GM19351 (cell line): ENCODE results near the gene SV2A.

Experiments
- ATAC-seq: cut with Tn5 transposase; IDR thresholded peaks from one replicate; pipeline ENCODE4 v1.9.1; 2021; ENCODE audit warnings: mild to moderate bottlenecking, moderate library complexity; ENCODE audit not compliant: unreplicated experiment

The SV2A gene

DNA sequence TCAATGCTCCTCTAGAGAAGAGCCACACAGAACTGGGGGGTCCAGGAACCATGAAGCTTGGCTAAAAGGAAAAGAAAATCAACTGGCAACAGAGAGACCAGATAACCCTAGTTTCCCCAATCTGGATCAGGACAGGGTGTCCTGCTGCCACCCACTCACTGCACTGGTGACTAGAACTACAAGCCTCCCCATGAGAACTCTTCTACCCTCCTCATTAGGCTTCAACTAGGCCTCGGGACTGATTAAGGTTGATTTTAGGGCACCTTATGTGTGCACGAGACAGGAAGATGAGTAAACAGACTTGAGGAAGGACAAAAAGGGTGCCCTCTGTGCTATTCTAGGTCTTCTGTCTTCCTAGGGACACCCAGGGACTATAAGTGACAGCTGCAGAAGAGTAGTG lies 12.2 kb upstream of the SV2A start:
- no peak for ATAC-seq

GRCh38 chr1:149928401-149928724 lies 10.7 kb upstream of the SV2A start:
- ATAC-seq = no peak

GRCh38 chr1:149927563-149928400 lies 10.1 kb upstream of the SV2A start, which contains the start of gene SF3B4:
Gene SF3B4, minus strand, starts transcription at chr1:149927803. Its CDS starts 44 bp downstream, at chr1:149927759.
- ATAC-seq = peak; percentile 96

GRCh38 chr1:149927056-149927562 lies 9.5 kb upstream of the SV2A start:
- no peak for ATAC-seq

DNA sequence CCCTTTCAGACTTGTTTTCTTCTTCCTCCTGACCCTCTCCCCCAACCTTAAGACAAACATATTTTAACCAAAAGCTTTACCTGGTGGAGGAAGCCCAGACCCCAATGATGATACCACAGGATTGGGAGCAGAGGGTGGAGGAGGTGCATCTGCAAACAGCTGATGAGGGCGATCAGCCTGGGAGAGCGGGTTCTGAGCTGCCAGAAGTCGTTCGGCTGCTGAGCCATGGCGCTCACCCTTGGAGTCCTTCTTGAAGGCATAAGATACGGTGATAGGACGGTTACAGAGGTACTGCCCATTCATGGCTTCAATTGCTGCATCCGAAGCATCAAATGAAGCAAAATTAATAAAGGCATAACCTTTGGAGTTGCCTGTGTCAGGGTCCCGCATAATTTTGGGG lies 8.7 kb upstream of the SV2A start:
- ATAC-seq = no peak

DNA sequence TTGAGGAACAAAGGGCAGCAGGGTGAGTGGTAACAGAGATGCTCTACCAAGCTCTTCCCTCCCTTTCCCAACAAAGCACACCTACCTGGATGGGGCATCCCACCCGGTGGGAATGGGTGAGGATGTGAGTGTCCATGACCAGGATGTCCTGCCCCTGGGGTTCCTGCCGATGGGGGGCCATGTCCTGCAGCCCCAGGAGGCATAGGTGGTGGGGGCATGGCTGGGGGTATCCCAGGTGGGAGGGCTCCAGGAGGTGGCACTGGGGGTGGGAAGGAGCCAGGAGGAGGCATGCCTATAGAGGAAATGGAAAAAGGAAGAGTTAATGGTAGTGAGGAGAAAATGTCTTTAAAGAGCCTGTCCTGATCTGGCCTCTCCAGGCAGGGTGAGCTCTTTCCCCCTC lies 8.1 kb upstream of the SV2A start:
- no peak for ATAC-seq

DNA sequence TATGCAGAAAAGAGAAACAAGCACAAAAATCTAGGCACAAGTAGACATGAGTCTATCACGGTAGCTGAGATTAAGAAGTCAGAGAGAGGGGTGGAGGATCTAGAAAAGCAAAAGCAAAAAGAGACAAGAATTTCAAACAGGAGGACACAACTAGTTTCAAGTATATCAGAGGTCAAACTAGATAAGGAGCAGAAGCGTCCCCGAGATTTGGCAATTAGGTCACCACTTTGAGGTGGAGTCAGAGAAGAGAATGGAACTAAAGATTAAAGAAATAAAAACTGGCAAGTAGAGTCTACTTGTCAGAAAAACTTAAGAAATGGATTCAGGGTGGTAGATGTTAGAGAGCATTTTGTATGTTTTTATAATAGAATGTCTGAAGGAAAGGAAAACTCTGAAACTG lies 7.7 kb upstream of the SV2A start:
- ATAC-seq = no peak

- ATAC-seq = no peak
Observed at GRCh38 chr1:149923626-149924025, 6.0 kb upstream of the SV2A start.

DNA sequence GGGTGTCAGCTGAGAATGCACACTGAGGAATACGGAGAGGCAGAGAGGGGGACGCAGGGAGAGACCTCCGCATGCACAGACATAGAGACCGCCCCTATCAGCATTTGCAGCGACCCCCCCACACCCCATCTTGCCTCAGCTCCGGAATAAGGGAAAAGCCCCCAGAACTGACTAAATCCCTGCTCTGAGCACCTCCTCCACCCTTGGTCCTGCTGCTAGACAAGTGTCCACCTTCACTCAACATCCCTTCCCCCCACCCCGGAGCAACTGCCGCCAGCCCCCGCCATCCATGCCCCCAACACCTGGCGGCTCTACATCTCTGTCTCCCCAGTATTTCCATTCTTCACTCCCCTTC lies 769 bp downstream of the SV2A start:
- ATAC-seq = no peak

DNA sequence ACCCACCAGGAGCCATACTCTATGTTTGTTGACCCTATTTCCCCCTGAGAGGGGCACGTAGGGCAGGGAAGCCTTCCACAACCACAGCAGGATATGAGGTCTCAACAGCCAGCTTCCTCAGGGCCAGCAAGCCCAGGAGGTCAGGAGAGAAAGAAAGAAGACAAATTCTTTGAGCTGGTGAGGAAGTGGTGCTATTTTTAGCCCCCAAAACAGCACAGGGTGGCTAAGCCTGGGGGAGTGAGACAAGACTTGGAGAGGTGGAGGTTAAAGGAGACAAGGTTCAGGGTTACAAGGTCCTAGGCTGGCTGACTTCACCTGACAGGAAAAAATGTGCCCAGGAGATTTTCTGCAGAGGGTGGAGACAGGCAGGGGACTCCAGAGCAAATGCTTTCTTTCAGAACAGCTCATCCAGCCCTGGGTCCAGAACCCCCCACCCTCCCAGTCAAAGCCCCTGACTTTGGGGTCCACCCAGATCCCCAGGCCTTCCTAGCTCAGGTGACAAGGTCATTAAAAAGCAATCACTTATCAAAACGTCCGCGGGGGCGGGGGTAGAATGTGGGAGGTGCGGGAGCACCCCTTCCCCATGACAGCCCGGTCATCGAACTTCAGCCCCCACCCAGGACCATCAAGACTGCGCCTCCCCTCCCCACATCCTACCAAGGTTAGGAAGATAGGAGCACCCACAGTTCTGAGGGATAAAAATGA lies 1.3 kb downstream of the SV2A start:
- ATAC-seq = no peak

DNA sequence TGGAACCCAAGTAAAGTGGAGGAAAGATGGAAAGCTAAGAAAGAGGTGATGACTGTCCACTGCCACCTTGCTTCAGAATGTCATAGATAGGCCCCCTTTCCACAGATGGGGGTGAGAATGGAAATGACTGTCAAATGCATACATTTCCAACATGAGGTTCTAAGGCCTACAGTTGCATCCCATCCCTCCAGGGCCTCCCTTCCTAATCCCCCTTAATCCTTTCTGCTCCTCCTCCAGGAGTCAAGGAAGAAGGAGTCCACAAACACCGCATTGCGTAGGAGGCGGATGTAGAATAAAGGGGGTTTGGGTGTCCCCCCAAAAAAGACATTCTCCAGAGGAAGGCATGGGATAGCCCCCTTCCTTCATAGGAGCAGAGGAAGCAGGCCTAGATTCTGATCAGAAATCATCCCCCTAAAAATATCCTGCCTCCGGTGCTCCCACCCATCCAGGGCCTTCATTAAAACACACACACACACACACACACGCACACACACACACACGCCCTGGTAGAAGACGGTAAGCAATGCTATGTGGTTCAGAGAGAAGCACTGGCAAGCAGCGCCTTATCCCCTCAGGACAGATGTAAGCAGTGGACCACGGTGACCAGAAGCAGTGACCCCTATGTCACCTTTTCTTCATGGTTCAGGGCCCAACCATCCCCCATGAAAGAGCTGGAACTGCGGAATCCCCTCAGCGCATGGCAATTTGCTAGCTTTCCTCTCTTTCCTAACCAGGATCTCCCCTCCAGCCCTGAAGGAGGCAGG lies 2.0 kb downstream of the SV2A start:
- ATAC-seq = no peak

DNA sequence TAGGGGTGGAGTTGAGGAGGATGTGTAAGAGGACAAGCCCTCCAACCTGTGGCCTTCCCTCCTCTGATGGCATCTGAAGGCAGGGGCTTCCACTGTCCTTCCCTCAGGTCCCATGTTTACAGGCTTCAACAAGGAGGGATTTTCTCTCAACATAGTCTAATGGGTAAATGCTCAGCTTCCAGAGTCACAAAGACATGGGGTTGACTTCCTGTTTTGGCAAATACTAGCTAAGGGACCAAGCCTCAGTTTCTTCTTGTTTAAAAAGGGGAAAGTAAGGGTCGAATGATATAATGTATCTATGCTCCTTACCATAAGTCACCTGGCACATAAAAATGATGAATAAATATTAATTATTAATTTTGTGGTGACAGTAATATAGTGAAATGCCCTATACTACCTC lies 3.1 kb downstream of the SV2A start:
- no peak for ATAC-seq

- ATAC-seq = no peak
Observed at GRCh38 chr1:149906570-149907075, 11.0 kb downstream of the SV2A start.

DNA sequence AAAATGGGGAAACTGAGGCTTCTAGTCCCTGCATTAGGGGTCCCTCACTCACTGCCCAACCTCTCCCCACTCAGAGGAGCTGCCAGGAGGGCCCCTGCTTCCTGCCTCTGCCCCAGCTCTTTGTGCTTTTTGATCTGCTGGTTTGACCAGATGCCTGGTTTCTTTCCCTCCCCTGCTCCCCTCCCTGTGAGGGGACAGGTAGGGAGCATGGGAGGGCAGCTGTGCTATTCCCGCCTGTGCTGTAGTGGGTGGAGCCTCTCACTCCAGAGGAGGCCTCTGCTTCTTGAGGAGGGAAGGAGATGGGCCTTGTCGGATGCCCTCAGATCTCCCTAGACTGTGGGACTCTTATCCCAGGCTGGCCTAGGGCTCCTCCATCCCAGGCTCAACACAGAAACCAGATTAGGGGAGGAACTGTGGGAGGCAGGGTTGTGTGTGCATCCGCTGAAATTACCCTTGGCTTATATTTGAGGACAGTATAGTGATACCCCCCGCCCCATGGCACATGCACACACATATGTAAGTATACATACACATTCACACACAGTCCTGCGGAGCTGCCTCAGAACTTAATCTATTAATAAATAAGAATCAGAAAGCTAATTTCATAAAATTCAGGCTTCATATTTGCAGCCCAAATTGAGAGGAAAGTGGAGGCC lies 13.7 kb downstream of the SV2A start:
- no peak for ATAC-seq

- ATAC-seq = peak; percentile 86
Observed at GRCh38 chr1:149899460-149900284, 18.0 kb downstream of the SV2A start, which contains the start of gene BOLA1. Gene BOLA1, plus strand, starts transcription at chr1:149899568. Its CDS starts 492 bp downstream, at chr1:149900060.

GRCh38 chr1:149896575-149896974 lies 21.1 kb downstream of the SV2A start:
- no peak for ATAC-seq

- no peak for ATAC-seq
Observed at GRCh38 chr1:149888999-149889289, 28.7 kb downstream of the SV2A start.

DNA sequence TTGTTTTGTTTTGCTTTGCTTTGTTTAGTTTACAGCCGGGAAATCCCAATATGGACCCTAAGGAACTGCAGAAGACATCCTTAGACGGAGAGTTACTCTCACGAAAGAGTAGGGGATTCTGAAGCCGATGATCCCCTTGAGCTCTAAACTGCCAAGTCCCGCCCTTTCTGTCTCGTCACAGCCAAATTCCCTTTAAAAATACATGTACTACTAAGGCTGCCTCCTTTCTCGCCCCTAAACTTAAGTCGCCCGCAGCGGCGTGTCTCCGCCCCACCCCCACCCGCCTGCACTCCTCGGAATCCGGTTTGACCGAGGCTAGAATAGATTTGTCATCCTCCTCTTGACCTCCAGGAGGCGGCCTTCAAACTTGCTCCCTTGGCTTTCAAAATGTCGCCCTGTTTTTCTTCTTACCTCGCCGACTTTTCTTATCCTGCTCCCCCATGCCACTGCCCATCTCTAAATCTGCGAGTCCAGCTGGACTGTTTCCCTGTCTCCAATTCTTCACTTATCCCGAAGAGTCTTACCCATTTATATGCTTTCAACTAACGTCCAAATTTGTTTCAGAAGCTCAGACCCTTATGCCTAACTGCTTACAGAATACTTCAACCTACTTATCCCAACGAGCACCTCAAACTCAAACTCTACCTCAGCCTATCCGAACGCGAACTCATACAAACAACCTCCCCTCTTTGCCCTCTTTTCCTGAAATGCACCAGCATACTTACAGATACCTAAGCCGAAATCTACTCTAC lies 29.2 kb downstream of the SV2A start:
- ATAC-seq = peak; percentile 27
